Endothelial cell of umbilical vein (primary cell): ENCODE data around the gene CDC42BPB.

Source experiments
- EZH2 ChIP-seq: IDR thresholded peaks from 2 replicates; pipeline ENCODE4 v1.6.1; 2012; ENCODE audit warnings: borderline replicate concordance, low read depth, mild to moderate bottlenecking, moderate library complexity, low read length, inconsistent platforms; ENCODE audit not compliant: severe bottlenecking
- FOS ChIP-seq: IDR thresholded peaks from 2 replicates; pipeline ENCODE4 v1.6.1; 2011; ENCODE audit warnings: mild to moderate bottlenecking, low read length, moderate library complexity, borderline replicate concordance; ENCODE audit not compliant: insufficient read depth
- GATA2 ChIP-seq: IDR thresholded peaks from 2 replicates; pipeline ENCODE4 v1.7.0; 2011; ENCODE audit warnings: low read depth, mild to moderate bottlenecking, moderate library complexity, mixed read lengths, low read length; ENCODE audit not compliant: insufficient read length, insufficient read depth
- MAX ChIP-seq: IDR thresholded peaks from 2 replicates; pipeline ENCODE4 v1.6.1; 2011; ENCODE audit not compliant: insufficient read depth, insufficient read length
- MYC ChIP-seq: IDR thresholded peaks from one replicate; pipeline ENCODE4 v1.6.1; 2011; ENCODE audit warnings: mild to moderate bottlenecking, low read depth, low read length
- POLR2A ChIP-seq: IDR thresholded peaks from 2 replicates; pipeline ENCODE4 v1.6.1; 2012; ENCODE audit warnings: low read depth, mild to moderate bottlenecking, control low read depth, low read length
- POLR2AphosphoS5 ChIP-seq: IDR thresholded peaks from 2 replicates; pipeline ENCODE4 v1.6.1; 2012; ENCODE audit warnings: low read depth, mild to moderate bottlenecking, control low read depth, low read length, moderate library complexity; ENCODE audit not compliant: insufficient read depth
- TF ChIP-seq, protein P1 (sequence below), 2 donors: IDR thresholded peaks; 1 replicate in 1 of 2; 2 replicates in 1 of 2; pipeline ENCODE4 v1.5.1; 2011; ENCODE audit warnings: low read length in 2 of 2, mild to moderate bottlenecking in 2 of 2, moderate library complexity in 2 of 2, control low read depth in 1 of 2, inconsistent platforms in 1 of 2, low read depth in 1 of 2; ENCODE audit not compliant: insufficient read depth in 1 of 2; ENCODE audit errors: extremely low read depth in 1 of 2

GRCh38 chr14:102985665-102986064, 71.7 kb downstream of the CDC42BPB start:
- TF ChIP-seq POLR2A, result no peak
- TF ChIP-seq, protein P1, sequence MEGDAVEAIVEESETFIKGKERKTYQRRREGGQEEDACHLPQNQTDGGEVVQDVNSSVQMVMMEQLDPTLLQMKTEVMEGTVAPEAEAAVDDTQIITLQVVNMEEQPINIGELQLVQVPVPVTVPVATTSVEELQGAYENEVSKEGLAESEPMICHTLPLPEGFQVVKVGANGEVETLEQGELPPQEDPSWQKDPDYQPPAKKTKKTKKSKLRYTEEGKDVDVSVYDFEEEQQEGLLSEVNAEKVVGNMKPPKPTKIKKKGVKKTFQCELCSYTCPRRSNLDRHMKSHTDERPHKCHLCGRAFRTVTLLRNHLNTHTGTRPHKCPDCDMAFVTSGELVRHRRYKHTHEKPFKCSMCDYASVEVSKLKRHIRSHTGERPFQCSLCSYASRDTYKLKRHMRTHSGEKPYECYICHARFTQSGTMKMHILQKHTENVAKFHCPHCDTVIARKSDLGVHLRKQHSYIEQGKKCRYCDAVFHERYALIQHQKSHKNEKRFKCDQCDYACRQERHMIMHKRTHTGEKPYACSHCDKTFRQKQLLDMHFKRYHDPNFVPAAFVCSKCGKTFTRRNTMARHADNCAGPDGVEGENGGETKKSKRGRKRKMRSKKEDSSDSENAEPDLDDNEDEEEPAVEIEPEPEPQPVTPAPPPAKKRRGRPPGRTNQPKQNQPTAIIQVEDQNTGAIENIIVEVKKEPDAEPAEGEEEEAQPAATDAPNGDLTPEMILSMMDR (IDR thresholded peaks at IDR 0.05; ENCODE audit: extremely low read depth in 1 of 2, insufficient read depth in 1 of 2, low read depth in 1 of 2, low read length in 2 of 2), result no peak
- TF ChIP-seq POLR2AphosphoS5, result no peak
- TF ChIP-seq EZH2, result no peak
- TF ChIP-seq MAX, result no peak
- no peak for TF ChIP-seq GATA2
- no peak for TF ChIP-seq MYC
- TF ChIP-seq FOS, result no peak
